Measurements from ENCODE around the gene HYI.
"Not testable (repeated sequence)": the region's sequence is repeated elsewhere in the genome, so short reads cannot be mapped to it uniquely, and the experiment has no call there.

Gene HYI

GRCh38 chr1:43475611-43476401, 22.1 kb upstream of the HYI start:
- H3K27ac Mint-ChIP-seq; H3K4me3 Mint-ChIP-seq; H3K36me3 Mint-ChIP-seq (ENCODE audit: low read depth); H3K9me3 Mint-ChIP-seq; H3K27me3 Mint-ChIP-seq; intact Hi-C loops (cut with micrococcal nuclease): not testable (repeated sequence)
- peaks cover 20% of the 10 kb centered on the region for H3K4me1 Mint-ChIP-seq (ENCODE audit: low read depth)

DNA sequence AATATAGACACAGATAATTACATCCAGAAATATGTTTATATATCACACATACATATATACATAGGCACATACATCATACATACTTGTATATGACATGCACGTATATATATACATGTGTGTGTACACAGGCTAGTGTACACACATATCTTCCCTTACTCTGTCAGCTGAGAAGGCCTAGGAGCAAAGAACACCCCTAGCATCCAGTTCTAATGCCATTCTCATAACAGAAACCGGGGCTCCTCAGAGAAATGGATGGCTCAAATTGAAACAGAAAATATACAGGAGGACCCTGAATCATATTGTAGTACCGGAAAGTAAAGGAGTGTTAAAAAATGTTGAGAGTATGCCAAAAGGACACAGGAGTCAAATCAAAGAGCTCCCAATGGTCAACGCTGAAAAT, 19.7 kb upstream of the HYI start:
- Mint-ChIP-seq H3K9me3 (no peaks in the 10 kb centered on the region), H3K27ac (no peak overlapping the region), H3K4me1 (ENCODE audit: low read depth) (peaks cover 20% of the 10 kb centered on the region), H3K36me3 (ENCODE audit: low read depth) (no peaks in the 10 kb centered on the region), H3K4me3 (no peak overlapping the region), H3K27me3 (peaks cover 5% of the 10 kb centered on the region)
- intact Hi-C loops (cut with micrococcal nuclease), result no loop called here

GRCh38 chr1:43472463-43473151, 18.9 kb upstream of the HYI start:
- H3K27ac Mint-ChIP-seq; H3K9me3 Mint-ChIP-seq; H3K4me3 Mint-ChIP-seq; H3K27me3 Mint-ChIP-seq; H3K36me3 Mint-ChIP-seq (ENCODE audit: low read depth); intact Hi-C loops (cut with micrococcal nuclease): not testable (repeated sequence)
- peaks cover 20% of the 10 kb centered on the region for H3K4me1 Mint-ChIP-seq (ENCODE audit: low read depth)

DNA sequence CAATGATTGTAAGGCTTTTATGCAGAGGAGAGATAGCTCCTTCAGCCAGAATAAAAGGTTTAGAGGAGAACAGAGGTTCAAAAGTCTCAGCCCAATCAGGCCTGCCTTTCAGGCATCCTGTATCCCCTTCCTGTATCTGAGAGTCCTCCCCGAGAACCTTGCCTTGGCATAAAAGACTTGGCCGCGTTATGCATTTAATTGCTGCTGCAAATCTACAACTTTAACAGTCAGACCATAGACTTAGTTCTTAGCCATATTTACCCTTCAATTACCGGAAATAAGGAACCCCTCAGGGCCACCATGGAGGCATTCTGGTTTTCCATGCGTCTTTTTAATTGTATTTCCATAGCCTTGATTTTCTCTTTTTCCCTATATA, 18.3 kb upstream of the HYI start:
- no peaks in the 10 kb centered on the region for H3K9me3 Mint-ChIP-seq
- H3K4me1 Mint-ChIP-seq (ENCODE audit: low read depth), result peaks cover 20% of the 10 kb centered on the region
- no peak overlapping the region for H3K27ac Mint-ChIP-seq
- no peaks in the 10 kb centered on the region for H3K36me3 Mint-ChIP-seq (ENCODE audit: low read depth)
- no peak overlapping the region for H3K4me3 Mint-ChIP-seq
- peaks cover 5% of the 10 kb centered on the region for H3K27me3 Mint-ChIP-seq
- intact Hi-C loops (cut with micrococcal nuclease), result no loop called here

- intact Hi-C loops (cut with micrococcal nuclease), result no loop called here
- no peak overlapping the region for H3K27ac Mint-ChIP-seq
- H3K27me3 Mint-ChIP-seq, result peaks cover 5% of the 10 kb centered on the region
- no peaks in the 10 kb centered on the region for H3K36me3 Mint-ChIP-seq (ENCODE audit: low read depth)
- H3K4me1 Mint-ChIP-seq (ENCODE audit: low read depth), result peaks cover 19% of the 10 kb centered on the region
- H3K4me3 Mint-ChIP-seq, result no peak overlapping the region
- no peaks in the 10 kb centered on the region for H3K9me3 Mint-ChIP-seq
Observed at GRCh38 chr1:43469932-43470331, 16.2 kb upstream of the HYI start.

GRCh38 chr1:43468414-43468813, 14.7 kb upstream of the HYI start:
- intact Hi-C loops (cut with micrococcal nuclease), result no loop called here
- Mint-ChIP-seq H3K27me3 (peaks cover 4% of the 10 kb centered on the region), H3K36me3 (ENCODE audit: low read depth) (no peaks in the 10 kb centered on the region), H3K4me3 (no peak overlapping the region), H3K9me3 (no peaks in the 10 kb centered on the region), H3K27ac (no peak overlapping the region), H3K4me1 (ENCODE audit: low read depth) (peaks cover 19% of the 10 kb centered on the region)

DNA sequence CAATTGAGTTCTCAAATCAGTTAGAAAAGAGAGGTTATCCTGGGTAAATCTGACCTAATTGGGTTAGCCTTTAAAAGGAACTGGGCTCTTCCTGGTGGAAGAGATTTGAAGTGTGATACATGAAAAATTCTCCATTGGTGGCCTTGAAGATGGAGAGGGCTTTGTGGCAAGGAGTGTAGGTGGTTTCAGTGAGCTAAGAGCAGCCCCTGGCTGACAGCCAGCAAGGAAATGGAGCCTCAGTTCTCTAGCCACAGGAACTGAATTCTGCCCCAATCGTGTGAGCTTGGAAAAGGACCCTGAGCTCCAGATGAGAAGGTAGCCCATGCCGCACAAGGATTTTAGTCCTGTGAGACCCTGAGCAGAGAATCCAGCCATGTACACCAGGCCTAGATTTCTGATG, 12.7 kb upstream of the HYI start:
- intact Hi-C loops (cut with micrococcal nuclease), result no loop called here
- peaks cover 7% of the 10 kb centered on the region for H3K4me1 Mint-ChIP-seq (ENCODE audit: low read depth)

GRCh38 chr1:43465505-43466067, 11.9 kb upstream of the HYI start:
- Mint-ChIP-seq H3K36me3 (ENCODE audit: low read depth) (no peaks in the 10 kb centered on the region), H3K9me3 (no peaks in the 10 kb centered on the region), H3K4me3 (no peak overlapping the region), H3K27ac (no peak overlapping the region), H3K4me1 (ENCODE audit: low read depth) (peaks cover 7% of the 10 kb centered on the region), H3K27me3 (peaks cover 1% of the 10 kb centered on the region)
- intact Hi-C loops (cut with micrococcal nuclease), result no loop called here

More for the DNA sequence above, 12.7 kb upstream of the HYI start:
- Mint-ChIP-seq H3K9me3 (no peaks in the 10 kb centered on the region), H3K27ac (no peak overlapping the region), H3K27me3 (peaks cover 4% of the 10 kb centered on the region), H3K4me3 (no peak overlapping the region), H3K36me3 (ENCODE audit: low read depth) (no peaks in the 10 kb centered on the region)

DNA sequence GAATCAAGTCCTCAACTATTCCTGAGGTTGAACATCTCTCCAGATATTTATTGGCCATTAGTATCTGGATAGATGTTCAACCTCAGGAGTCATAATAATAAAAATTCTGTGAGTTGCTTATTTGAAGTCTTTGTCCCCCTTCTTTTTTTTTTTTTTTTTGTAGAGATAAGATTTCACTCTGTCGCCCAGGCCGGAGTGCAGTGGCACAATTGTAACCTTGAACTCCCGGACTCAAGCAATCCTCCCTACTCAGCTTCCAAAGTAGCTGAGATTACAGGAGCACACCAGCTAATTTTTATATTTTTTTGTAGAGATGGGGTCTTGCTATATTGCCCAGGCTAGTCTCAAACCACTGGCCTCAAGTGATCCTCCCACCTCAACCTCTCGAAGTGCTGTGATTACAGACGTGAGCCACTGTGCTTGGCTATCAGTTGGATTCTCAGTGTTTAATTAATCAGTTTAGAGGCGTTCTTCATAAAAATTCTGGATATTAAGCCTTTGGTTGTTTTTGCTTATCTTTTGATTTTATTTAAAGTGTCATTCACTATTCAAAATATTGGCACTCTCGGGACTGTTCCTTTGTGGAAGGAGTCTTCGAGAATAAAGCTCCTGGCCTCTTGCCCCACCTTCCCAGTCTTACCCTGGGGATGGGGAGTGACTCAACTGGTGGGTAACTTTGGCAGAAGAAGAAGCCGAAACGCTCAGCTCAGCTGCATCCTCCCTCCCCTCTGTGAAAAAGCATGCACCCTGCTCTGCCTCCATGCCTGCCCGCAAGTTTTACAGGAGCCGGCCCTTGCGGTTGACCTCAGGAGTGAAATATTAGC, 11.2 kb upstream of the HYI start:
- H3K27me3 Mint-ChIP-seq, result peaks cover 1% of the 10 kb centered on the region
- intact Hi-C loops (cut with micrococcal nuclease), result no loop called here
- no peaks in the 10 kb centered on the region for H3K9me3 Mint-ChIP-seq
- H3K36me3 Mint-ChIP-seq (ENCODE audit: low read depth), result no peaks in the 10 kb centered on the region
- H3K4me1 Mint-ChIP-seq (ENCODE audit: low read depth), result peaks cover 7% of the 10 kb centered on the region
- H3K4me3 Mint-ChIP-seq, result no peak overlapping the region
- no peak overlapping the region for H3K27ac Mint-ChIP-seq

DNA sequence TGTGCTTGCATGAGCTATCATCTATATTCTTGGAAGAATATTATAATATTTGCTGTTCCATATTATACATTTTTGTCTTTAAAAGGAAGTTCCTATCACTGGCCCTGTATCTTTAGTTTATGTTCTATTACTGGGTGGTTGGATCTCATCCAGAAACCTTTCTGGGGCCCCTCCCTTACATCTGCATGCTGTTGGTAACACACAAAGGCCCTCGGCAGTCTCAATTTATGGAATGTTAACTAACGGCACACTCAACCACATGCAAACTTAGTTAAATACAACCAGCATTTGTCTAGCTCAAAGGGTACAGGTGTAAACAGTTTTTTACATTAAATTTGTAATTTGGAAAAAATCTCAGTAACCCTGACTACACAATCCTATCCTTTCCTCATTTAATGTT, 9.7 kb upstream of the HYI start:
- peaks cover 7% of the 10 kb centered on the region for H3K4me1 Mint-ChIP-seq (ENCODE audit: low read depth)
- intact Hi-C loops (cut with micrococcal nuclease), result no loop called here
- H3K9me3 Mint-ChIP-seq, result no peaks in the 10 kb centered on the region
- H3K4me3 Mint-ChIP-seq, result no peak overlapping the region
- peaks cover 6% of the 10 kb centered on the region for H3K27me3 Mint-ChIP-seq
- no peak overlapping the region for H3K27ac Mint-ChIP-seq
- no peaks in the 10 kb centered on the region for H3K36me3 Mint-ChIP-seq (ENCODE audit: low read depth)

- Mint-ChIP-seq H3K36me3 (ENCODE audit: low read depth) (no peaks in the 10 kb centered on the region), H3K4me1 (ENCODE audit: low read depth) (peaks cover 7% of the 10 kb centered on the region), H3K9me3 (no peaks in the 10 kb centered on the region), H3K27me3 (peaks cover 19% of the 10 kb centered on the region), H3K4me3 (no peak overlapping the region), H3K27ac (no peak overlapping the region)
- intact Hi-C loops (cut with micrococcal nuclease), result no loop called here
Observed at GRCh38 chr1:43460988-43461693, 7.4 kb upstream of the HYI start.

DNA sequence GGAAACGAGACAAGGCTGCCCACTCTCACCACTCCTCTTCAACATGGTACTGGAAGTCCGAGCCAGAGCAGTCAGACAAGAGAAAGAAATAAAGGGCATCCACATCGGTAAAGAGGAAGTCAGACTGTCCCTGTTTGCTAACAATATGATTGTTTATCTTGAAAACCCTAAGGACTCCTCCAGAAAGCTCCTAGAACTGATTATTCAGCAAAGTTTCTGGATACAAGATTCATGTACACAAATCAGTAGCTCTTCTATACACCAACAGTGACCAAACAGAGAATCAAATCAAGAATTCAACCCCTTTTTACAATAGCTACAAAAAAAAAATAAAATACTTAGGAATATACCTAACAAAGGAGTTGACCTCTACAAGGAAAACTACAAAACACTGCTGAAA, 4.6 kb upstream of the HYI start:
- H3K36me3 Mint-ChIP-seq (ENCODE audit: low read depth); intact Hi-C loops (cut with micrococcal nuclease); H3K9me3 Mint-ChIP-seq; H3K4me3 Mint-ChIP-seq; H3K27ac Mint-ChIP-seq: not testable (repeated sequence)
- Mint-ChIP-seq H3K27me3 (peaks cover 23% of the 10 kb centered on the region), H3K4me1 (ENCODE audit: low read depth) (peaks cover 14% of the 10 kb centered on the region)

- H3K36me3 Mint-ChIP-seq (ENCODE audit: low read depth), result peaks cover 26% of the 10 kb centered on the region
- intact Hi-C loops (cut with micrococcal nuclease), result no loop called here
- no peaks in the 10 kb centered on the region for H3K9me3 Mint-ChIP-seq
- no peak overlapping the region for H3K27ac Mint-ChIP-seq
- H3K27me3 Mint-ChIP-seq, result peaks cover 22% of the 10 kb centered on the region
- peaks cover 23% of the 10 kb centered on the region for H3K4me1 Mint-ChIP-seq (ENCODE audit: low read depth)
- H3K4me3 Mint-ChIP-seq, result no peak overlapping the region
Observed at GRCh38 chr1:43455213-43455889, 1.6 kb upstream of the HYI start.
